ENCODE results near the gene TBC1D26.
"Not testable (repeated sequence)": the region's sequence is repeated elsewhere in the genome, so short reads cannot be mapped to it uniquely, and the experiment has no call there.

Gene TBC1D26

DNA sequence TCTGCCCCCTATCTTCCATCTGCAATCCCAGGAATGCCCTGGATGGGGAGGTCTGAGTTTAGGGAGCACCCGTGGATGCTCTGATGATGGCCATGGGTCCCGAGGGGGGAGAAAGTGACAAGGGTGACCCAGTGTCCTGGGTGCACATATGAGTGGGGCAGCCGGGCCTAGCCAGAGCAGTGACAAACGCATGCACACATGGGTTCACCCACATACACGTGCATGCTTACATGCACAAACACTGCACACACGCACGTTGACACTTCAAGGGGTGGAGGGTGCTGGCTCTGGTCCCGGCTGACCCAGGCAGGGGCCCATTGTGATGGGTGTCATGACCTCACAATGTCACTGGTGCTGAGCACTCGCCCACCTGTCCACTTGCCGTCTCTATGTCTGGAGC lies at the start of gene TBC1D26:
TSS of gene TBC1D26 (plus strand) at position 384 of the 400 bp plus-strand sequence. CDS start 3,066 bp downstream, outside the sequence.
- not testable (repeated sequence) for DNase-seq

GRCh38 chr17:15683135-15683534 lies 48.9 kb upstream of the TBC1D26 start:
- not testable (repeated sequence) for DNase-seq

- peak; percentile 74 for DNase-seq
Observed at GRCh38 chr17:15683824-15684478, 48.1 kb upstream of the TBC1D26 start, which contains the start of gene TRIM16. TRIM16 (minus strand) TSS chr17:15684311; CDS start chr17:15651609, 32,702 bp downstream.

GRCh38 chr17:15687494-15687893 lies 44.6 kb upstream of the TBC1D26 start:
- not testable (repeated sequence) for DNase-seq

- DNase-seq = not testable (repeated sequence)
Observed at GRCh38 chr17:15698967-15699366, 33.1 kb upstream of the TBC1D26 start.

DNA sequence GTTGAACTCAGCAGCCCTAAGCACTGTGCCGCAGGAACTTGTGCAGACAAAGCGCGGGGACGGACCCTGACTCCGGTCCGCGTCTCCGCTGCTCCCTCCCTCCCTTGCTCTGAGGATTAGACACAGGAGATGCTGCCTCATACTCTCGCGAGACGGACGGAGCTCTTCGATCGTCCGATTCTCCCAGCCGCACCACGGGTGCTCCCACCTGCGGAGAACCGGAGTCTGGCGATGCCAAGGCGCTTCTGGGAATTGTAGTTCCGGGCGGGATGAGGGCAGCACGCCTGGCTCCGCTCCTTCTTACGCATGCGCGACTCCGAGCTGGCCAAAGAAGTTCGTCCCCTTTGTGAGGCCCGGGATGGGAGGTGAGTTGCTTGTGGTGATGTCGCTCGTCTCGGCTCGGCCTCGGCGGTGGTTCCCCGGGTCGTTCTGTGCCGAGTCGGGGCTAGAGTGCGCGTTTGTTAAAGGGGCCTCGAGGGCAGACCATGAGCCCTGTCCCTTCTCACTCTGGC lies 32.6 kb upstream of the TBC1D26 start, which contains the start of gene ZNF286A:
TSS of gene ZNF286A (plus strand) at position 340 of the 512 bp plus-strand sequence. CDS start 578 bp downstream, outside the sequence.
- DNase-seq = peak; percentile 87

GRCh38 chr17:15699937-15700336 lies 32.1 kb upstream of the TBC1D26 start:
- not testable (repeated sequence) for DNase-seq

DNA sequence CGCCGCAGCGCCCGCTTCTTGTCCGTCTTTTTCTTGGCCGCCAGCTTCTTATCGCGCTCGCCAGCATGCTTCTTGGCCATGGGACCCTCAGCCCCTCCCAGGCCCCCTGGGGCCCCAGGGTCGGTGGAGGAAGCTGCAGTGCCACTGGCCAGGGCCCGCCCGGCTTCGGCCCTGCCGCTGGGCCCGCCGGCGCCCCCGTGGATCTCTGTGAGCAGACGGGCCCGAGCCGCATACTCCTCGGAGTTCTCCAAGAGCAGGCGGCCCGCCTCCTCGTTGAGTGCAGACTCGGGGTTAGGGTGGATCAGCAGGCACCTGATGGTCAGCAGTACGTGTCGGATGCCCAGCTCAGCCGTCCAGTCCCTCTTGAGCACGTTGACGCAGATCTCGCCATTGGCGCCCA lies 27.8 kb upstream of the TBC1D26 start:
- DNase-seq = not testable (repeated sequence)

- DNase-seq = not testable (repeated sequence)
Observed at GRCh38 chr17:15704813-15705212, 27.3 kb upstream of the TBC1D26 start.

- not testable (repeated sequence) for DNase-seq
Observed at GRCh38 chr17:15708879-15709278, 23.2 kb upstream of the TBC1D26 start.

GRCh38 chr17:15716601-15717563 lies 15.2 kb upstream of the TBC1D26 start:
- DNase-seq = not testable (repeated sequence)

- not testable (repeated sequence) for DNase-seq
Observed at GRCh38 chr17:15730535-15730934, 1.5 kb upstream of the TBC1D26 start.

DNA sequence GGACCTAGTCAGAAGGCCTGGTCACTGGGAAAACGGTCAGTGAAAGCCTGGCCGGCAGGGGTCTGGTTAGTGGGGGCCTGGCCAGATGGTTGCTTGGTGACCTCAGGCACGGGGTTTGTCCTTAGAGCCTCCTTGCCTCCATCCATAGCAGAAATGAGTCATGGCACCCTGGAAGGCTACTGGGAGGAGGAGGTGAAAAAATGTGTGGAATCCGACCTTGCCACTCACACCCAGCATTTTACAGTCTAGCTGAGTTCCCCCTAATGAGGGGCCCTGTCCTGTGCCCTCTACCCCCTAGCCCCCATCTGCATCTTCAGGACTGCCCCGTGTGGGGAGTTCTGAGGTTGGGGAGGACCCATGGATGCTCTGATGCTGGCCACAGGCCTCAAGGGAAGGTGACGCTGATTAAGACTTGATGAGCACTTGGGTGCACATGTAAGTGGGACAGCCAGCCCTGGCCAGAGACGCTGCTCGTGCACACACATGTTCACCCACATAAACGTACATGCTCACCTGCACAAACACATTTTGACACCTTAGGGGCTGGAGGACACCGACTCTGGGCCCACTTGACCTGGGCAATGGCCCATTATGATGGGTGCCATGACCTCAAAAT lies 1.2 kb downstream of the TBC1D26 start:
- DNase-seq = not testable (repeated sequence)

DNA sequence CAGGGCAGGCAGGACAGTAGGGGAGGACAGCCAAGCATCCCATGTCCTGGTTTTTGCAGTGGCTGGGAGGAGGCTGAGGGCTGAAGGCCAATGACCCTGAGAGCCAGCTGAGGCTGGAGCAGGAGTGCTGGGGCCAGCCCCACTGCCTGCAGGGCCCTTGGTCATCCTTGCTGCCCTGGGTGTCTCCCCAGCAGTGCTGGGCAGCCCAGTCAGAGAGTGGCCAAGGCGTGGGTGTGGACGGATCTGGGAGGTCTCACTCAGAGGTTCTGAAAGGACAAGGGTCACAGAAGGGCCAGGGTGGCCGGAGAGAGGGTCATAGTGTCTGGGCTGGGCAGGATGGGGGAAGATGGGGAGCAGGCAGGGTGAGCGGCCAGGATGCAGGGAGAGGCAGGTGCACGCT lies 4.5 kb downstream of the TBC1D26 start:
- not testable (repeated sequence) for DNase-seq

GRCh38 chr17:15738066-15738465 lies 6.0 kb downstream of the TBC1D26 start:
- DNase-seq = no peak

GRCh38 chr17:15739259-15739658 lies 7.2 kb downstream of the TBC1D26 start:
- not testable (repeated sequence) for DNase-seq

DNA sequence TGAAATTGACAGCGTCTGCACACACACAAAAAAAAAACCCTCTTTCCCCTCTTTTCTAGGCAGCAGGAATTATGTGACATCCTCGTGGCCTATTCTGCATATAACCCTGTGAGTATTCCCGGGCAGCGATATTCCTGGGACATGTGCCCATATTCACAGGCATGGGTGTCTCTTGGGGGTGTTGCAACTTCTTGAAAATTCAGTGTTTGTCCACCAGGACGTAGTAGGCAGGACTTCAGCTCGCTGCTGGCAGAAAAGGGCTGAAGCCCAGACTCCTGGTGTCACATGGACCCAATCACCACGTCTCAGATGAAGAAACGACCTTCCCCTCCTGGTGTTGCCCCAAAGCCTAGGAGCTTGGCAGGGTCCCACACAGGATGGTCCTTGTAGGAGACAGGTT lies 8.0 kb downstream of the TBC1D26 start:
- not testable (repeated sequence) for DNase-seq

DNA sequence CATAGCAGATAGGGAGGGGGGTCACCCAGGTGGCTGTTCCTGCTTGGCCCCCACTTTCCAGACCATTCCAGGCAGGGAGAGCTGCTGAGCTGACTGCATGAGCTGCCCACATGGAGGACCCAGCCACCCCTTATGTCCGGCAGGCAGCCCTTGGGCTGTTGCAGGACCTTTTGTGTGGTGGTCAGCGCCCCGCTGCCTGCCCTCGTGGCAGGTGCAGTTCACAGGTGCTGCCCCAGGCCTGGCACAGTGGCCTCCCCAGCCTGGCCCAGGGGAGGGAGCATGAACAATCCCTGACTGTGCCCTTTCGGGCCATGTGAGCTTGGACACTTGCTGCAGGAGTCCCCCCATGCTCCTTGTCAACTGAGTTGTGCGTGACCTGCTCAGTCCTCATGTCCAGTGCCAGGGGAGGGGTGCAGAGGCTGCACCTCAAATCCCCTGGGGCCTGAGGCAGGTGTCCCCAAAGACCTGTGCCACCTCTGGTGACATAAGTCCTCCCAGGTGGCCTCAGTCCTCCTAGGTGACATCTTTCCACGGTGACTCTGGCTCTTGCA lies 8.6 kb downstream of the TBC1D26 start:
- no peak for DNase-seq

DNA sequence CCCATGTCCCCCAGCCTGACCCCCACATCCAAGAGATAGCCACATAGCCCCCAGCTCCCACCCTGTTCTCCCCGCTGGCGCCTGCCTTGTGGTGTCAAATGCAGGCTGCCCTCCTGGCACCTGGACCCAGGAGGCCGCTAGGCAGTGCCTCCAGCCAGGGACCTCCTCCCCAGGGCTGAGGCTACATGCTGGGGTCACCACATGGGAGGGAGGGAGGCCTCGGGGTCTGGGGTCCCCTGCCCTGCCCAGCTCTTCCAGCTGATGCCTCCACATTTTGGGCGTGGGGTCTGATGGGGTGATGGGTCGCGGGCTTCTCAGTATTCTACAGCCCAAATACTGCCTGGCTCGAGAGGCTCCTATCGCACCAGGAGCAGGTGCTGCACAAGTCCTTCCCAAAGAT lies 9.5 kb downstream of the TBC1D26 start:
- no peak for DNase-seq

DNA sequence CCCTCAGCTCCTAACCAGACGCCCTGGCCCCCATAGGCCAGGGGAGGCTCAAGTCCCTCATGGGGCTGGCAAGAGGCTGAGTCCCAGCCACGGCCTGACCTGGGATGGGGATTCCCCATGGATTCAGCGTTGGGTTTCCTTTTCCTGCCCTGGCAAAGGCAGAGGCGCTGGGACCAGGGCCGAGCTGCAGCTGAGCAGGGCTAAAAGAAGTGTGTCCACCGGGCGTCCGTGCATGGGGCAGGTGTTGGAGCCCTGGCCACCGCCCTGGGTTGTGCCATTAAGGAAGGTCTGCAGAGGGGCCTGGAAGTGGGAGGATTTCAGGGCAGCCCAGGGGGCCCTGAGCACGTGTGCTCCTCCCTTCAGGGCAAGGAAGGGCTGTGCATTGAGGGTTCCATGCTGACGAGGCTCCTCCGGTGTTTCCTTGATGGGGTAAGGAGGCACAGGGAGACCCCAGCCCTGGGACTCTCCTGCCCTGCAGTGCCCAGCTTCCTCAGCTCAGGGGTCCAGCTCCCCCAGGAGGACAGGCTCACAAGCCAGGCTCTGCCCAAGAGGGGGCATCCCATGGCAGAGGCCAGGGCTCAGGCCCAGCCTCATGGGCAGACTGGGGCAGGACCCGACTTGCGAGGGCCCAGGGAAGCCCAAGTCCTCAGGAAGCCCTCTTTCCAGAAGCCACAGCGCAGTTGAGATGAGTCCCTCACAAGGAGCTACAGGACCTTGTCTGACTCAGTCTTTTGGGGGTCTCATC lies 10.1 kb downstream of the TBC1D26 start:
- DNase-seq = no peak

DNA sequence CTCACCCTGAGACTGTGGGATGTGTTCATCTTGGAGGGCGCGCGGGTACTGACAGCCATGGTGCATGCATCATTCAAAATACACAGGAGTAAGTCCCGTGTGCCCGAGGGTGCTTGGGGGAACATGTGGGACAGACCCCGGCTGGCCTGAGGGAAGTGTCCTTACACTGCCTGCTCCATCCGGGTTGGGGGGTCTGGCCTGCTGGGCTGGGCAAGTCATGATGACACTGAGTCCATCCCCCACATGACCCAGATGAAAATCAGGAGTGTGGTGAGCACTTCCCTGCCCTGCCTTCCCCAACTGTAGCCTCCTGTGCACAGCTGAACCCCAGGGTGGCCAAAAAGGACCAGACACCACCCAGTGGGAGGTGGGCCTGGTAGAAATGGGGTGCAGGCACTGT lies 10.8 kb downstream of the TBC1D26 start:
- no peak for DNase-seq
